H1 (cell line): Measurements from ENCODE around the gene LTN1. TPM values are rescaled to one million over a fixed set of nuclear protein-coding genes. Genes with fewer than 3 reads are reported as not detected.

ENCODE experiments used
- CTCF ChIA-PET: fragments of 300-600 bp; sonication (Branson Sonifier 250); formaldehyde crosslinking; loops from one replicate; lab custom pipeline; 2021; ENCODE audit not compliant: partially characterized antibody; lab: Charles Lee
- POLR2A ChIA-PET: fragments of 300-600 bp; sonication (Branson Sonifier 250); formaldehyde crosslinking; loops from one replicate; lab custom pipeline; 2021; ENCODE audit warnings: inconsistent platforms; ENCODE audit not compliant: partially characterized antibody; lab: Charles Lee
- DNase-seq, 2 experiments: peaks; one replicate each; pipeline versions ENCODE4 v3.0.0 to v3.0.0-alpha.2; 2010 to 2022; ENCODE audit warnings: low spot score in 2 of 2, low read depth in 1 of 2, mixed read lengths in 1 of 2
- FAIRE-seq: peaks from 2 replicates; lab custom pipeline; 2011; peaks lifted over from hg19 to GRCh38; lab: Jason Lieb, UNC
- H2AFZ ChIP-seq: 2 replicates; pipeline ENCODE4 v1.8.1; 2012; ENCODE audit warnings: low read length, inconsistent platforms
- H2AK5ac ChIP-seq: 2 replicates; pipeline ENCODE4 v1.6.1; 2013; ENCODE audit warnings: low read depth, low read length
- H2BK120ac ChIP-seq: replicated peaks from 2 replicates; pipeline ENCODE3; 2013; ENCODE audit warnings: low read depth, low read length, inconsistent platforms
- H2BK12ac ChIP-seq: 2 replicates; pipeline ENCODE4 v1.6.1; 2013; ENCODE audit warnings: low read depth, low read length
- H2BK15ac ChIP-seq: 2 replicates; pipeline ENCODE4 v1.6.1; 2013; ENCODE audit warnings: low read length
- H2BK20ac ChIP-seq: 2 replicates; pipeline ENCODE4 v1.6.1; 2013; ENCODE audit warnings: low read length
- H2BK5ac ChIP-seq: 2 replicates; pipeline ENCODE4 v1.6.1; 2013; ENCODE audit warnings: low read depth, low read length
- H3K14ac ChIP-seq: 2 replicates; pipeline ENCODE4 v1.6.1; 2013; ENCODE audit warnings: inconsistent platforms; ENCODE audit not compliant: insufficient read length
- H3K18ac ChIP-seq: 2 replicates; pipeline ENCODE4 v1.6.1; 2013; ENCODE audit warnings: low read length; ENCODE audit errors: extremely low read depth
- H3K23ac ChIP-seq: 2 replicates; pipeline ENCODE4 v1.6.1; 2013; ENCODE audit warnings: inconsistent platforms; ENCODE audit not compliant: insufficient read length
- H3K23me2 ChIP-seq: 2 replicates; pipeline ENCODE4 v1.6.1; 2013; ENCODE audit warnings: low read depth, low read length
- H3K27ac ChIP-seq: 2 replicates; pipeline ENCODE4 v1.6.1; 2011; ENCODE audit warnings: low read depth, low read length, inconsistent platforms
- H3K27me3 ChIP-seq, 4 experiments: replicated peaks in 1 of 4; 1 replicate in 1 of 4; 2 replicates in 3 of 4; pipeline versions ENCODE4 v1.6.1 to v1.8.1; 2011 to 2013; ENCODE audit warnings: low read length in 3 of 4, mild to moderate bottlenecking in 3 of 4, inconsistent platforms in 2 of 4, mixed read lengths in 2 of 4, moderate library complexity in 1 of 4; ENCODE audit not compliant: control insufficient read depth in 3 of 4, insufficient read depth in 3 of 4; ENCODE audit errors: extremely low read depth in 1 of 4
- H3K36me3 ChIP-seq, 4 experiments: 2 replicates each; pipeline versions ENCODE4 v1.6.1 to v1.8.1; 2011 to 2013; ENCODE audit warnings: mild to moderate bottlenecking in 4 of 4, low read length in 3 of 4, moderate library complexity in 2 of 4, control low read depth in 1 of 4, inconsistent platforms in 1 of 4; ENCODE audit not compliant: insufficient read depth in 4 of 4, control insufficient read depth in 2 of 4
- H3K4ac ChIP-seq: replicated peaks from 2 replicates; pipeline ENCODE3; 2013; ENCODE audit warnings: low read length, low read depth, mixed read lengths, inconsistent platforms; ENCODE audit not compliant: insufficient read length
- H3K4me1 ChIP-seq, 4 experiments: replicated peaks in 1 of 4; 1 replicate in 1 of 4; 2 replicates in 3 of 4; pipeline versions ENCODE4 v1.6.1 to v1.8.1; 2011 to 2013; ENCODE audit warnings: low read length in 3 of 4, inconsistent platforms in 2 of 4, mixed read lengths in 1 of 4; ENCODE audit not compliant: insufficient read depth in 4 of 4, control insufficient read depth in 3 of 4
- H3K4me2 ChIP-seq, 2 experiments: 2 replicates each; pipeline versions ENCODE4 v1.6.1 to v1.8.1; 2011 to 2013; ENCODE audit warnings: low read depth in 2 of 2, low read length in 2 of 2, control low read depth in 1 of 2, inconsistent platforms in 1 of 2, mild to moderate bottlenecking in 1 of 2; ENCODE audit not compliant: insufficient read depth in 1 of 2
- H3K4me3 ChIP-seq, 4 experiments: fragments of 200-600, 300-600 bp in 1 of 4; sonication (generic), shearing (Covaris generic), sonication (Bioruptor Twin) in 1 of 4; 2 replicates each; pipeline versions ENCODE4 v1.5.1 to v1.8.1; 2011 to 2016; ENCODE audit warnings: low read length in 4 of 4, low read depth in 3 of 4, control low read depth in 2 of 4, inconsistent platforms in 2 of 4, mild to moderate bottlenecking in 2 of 4, mixed read lengths in 1 of 4, moderate library complexity in 1 of 4; ENCODE audit not compliant: insufficient read depth in 2 of 4; ENCODE audit errors: extremely low read depth in 1 of 4
- H3K56ac ChIP-seq: replicated peaks from 2 replicates; pipeline ENCODE3; 2013; ENCODE audit warnings: low read depth, mild to moderate bottlenecking, mixed read lengths, low read length, inconsistent platforms; ENCODE audit not compliant: insufficient read length
- H3K79me1 ChIP-seq: 2 replicates; pipeline ENCODE4 v1.6.1; 2013; ENCODE audit warnings: low read depth, low read length, control low read depth
- H3K79me2 ChIP-seq, 2 experiments: 2 replicates each; pipeline versions ENCODE4 v1.6.1 to v1.8.1; 2012 to 2013; ENCODE audit warnings: low read length in 2 of 2, mild to moderate bottlenecking in 2 of 2, inconsistent platforms in 1 of 2; ENCODE audit not compliant: insufficient read depth in 2 of 2, control insufficient read depth in 1 of 2
- H3K9ac ChIP-seq, 4 experiments: replicated peaks in 1 of 4; 1 replicate in 1 of 4; 2 replicates in 3 of 4; pipeline versions ENCODE4 v1.6.1 to v1.8.1; 2011 to 2013; ENCODE audit warnings: low read depth in 3 of 4, low read length in 3 of 4, control low read depth in 2 of 4, mild to moderate bottlenecking in 2 of 4, moderate library complexity in 2 of 4, inconsistent platforms in 1 of 4; ENCODE audit errors: extremely low read depth in 1 of 4
- H3K9me3 ChIP-seq, 2 experiments: 2 replicates each; pipeline versions ENCODE4 v1.6.1 to v1.8.1; 2012 to 2013; ENCODE audit warnings: mild to moderate bottlenecking in 2 of 2, moderate library complexity in 2 of 2, control low read depth in 1 of 2, inconsistent platforms in 1 of 2, low read depth in 1 of 2, low read length in 1 of 2, mixed read lengths in 1 of 2; ENCODE audit not compliant: insufficient read depth in 2 of 2
- H4K20me1 ChIP-seq, 2 experiments: replicated peaks in 1 of 2; 2 replicates each; pipeline versions ENCODE3 to v1.8.1; 2011 to 2013; ENCODE audit warnings: inconsistent platforms in 2 of 2, low read length in 2 of 2, mild to moderate bottlenecking in 1 of 2; ENCODE audit not compliant: insufficient read depth in 2 of 2, control insufficient read depth in 1 of 2
- H4K5ac ChIP-seq: 2 replicates; pipeline ENCODE4 v1.6.1; 2013; ENCODE audit warnings: low read length, low read depth, mixed read lengths, inconsistent platforms; ENCODE audit not compliant: insufficient read length
- H4K8ac ChIP-seq: 2 replicates; pipeline ENCODE4 v1.8.0; 2013; ENCODE audit warnings: mild to moderate bottlenecking, moderate library complexity, low read length, inconsistent platforms; ENCODE audit not compliant: insufficient read depth; ENCODE audit errors: extremely low read depth
- H4K91ac ChIP-seq: replicated peaks from 2 replicates; pipeline ENCODE3; 2013; ENCODE audit warnings: low read length, mixed read lengths, inconsistent platforms; ENCODE audit not compliant: insufficient read length
- ASH2L ChIP-seq: fragments of 200-600, 300-600 bp; sonication (generic); IDR thresholded peaks from one replicate; pipeline ENCODE4 v1.7.1; 2017; ENCODE audit warnings: low read length
- ATF2 ChIP-seq: IDR thresholded peaks from 2 replicates; pipeline ENCODE4 v1.6.1; 2012; ENCODE audit warnings: low read length, inconsistent platforms
- BACH1 ChIP-seq: IDR thresholded peaks from 2 replicates; pipeline ENCODE4 v1.6.1; 2012; ENCODE audit warnings: low read length, improper control_type of control experiment
- BRCA1 ChIP-seq: IDR thresholded peaks from 2 replicates; pipeline ENCODE4 v1.6.1; 2012; ENCODE audit warnings: low read depth, low read length, improper control_type of control experiment
- HDAC2 ChIP-seq, 2 experiments: fragments of 300-600 bp in 1 of 2; sonication (generic) in 1 of 2; IDR thresholded peaks; 2 replicates each; pipeline ENCODE4 v1.6.1; 2011 to 2012; ENCODE audit warnings: low read depth in 2 of 2, low read length in 2 of 2, mild to moderate bottlenecking in 2 of 2, moderate library complexity in 2 of 2, borderline replicate concordance in 1 of 2, inconsistent platforms in 1 of 2
- HDAC6 ChIP-seq: IDR thresholded peaks from one replicate; pipeline ENCODE4 v1.7.1; 2012; ENCODE audit warnings: low read depth, mild to moderate bottlenecking, inconsistent platforms, low read length, moderate library complexity
- JUN ChIP-seq: IDR thresholded peaks from 2 replicates; pipeline ENCODE4 v1.6.1; 2011; ENCODE audit warnings: low read depth, mild to moderate bottlenecking, improper control_type of control experiment, low read length
- MAX ChIP-seq: IDR thresholded peaks from 2 replicates; pipeline ENCODE4 v1.6.1; 2012; ENCODE audit warnings: inconsistent platforms
- NRF1 ChIP-seq: IDR thresholded peaks from 2 replicates; pipeline ENCODE4 v1.6.1; 2011; ENCODE audit warnings: mild to moderate bottlenecking, low read depth, low read length, improper control_type of control experiment
- RAD21 ChIP-seq, 2 experiments: IDR thresholded peaks in 1 of 2; conservative IDR thresholded peaks in 1 of 2; 2 replicates each; pipeline ENCODE4 v1.6.1; 2011; ENCODE audit warnings: low read depth in 2 of 2, low read length in 2 of 2, improper control_type of control experiment in 1 of 2, inconsistent platforms in 1 of 2, mild to moderate bottlenecking in 1 of 2, moderate library complexity in 1 of 2
- SP4 ChIP-seq: IDR thresholded peaks from 2 replicates; pipeline ENCODE4 v1.6.1; 2012; ENCODE audit warnings: low read length, inconsistent platforms
- WGBS, 2 experiments: shearing (Covaris generic) in 1 of 2; methylation state at CpG; one replicate each; pipeline versions ENCODE4 v1.1.6 to v1.1.7; 2013 to 2015; ENCODE audit warnings: low lambda C conversion rate in 2 of 2, mixed read lengths in 2 of 2, inconsistent platforms in 1 of 2, low coverage in 1 of 2, missing lambda C conversion rate in 1 of 2; ENCODE audit not compliant: insufficient replicate concordance in 2 of 2, insufficient coverage in 1 of 2, insufficient read length in 1 of 2; ENCODE audit errors: extremely low coverage in 1 of 2, missing lambda C conversion rate in 1 of 2; 5-methylcytosine and 5-hydroxymethylcytosine counted together
- polyA plus RNA-seq, 7 experiments: library from polyadenylated mRNA; depleted of rRNA in 3 of 7; stranded (reverse) in 5 of 7; unstranded in 2 of 7; fragments of >200 nt in 5 of 7; fragments of 200-250 nt in 2 of 7; gene quantifications; 1 replicate in 5 of 7; 2 replicates in 1 of 7; 4 replicates in 1 of 7; pipeline versions ENCODE4 v1.2.1 to v1.2.3, GENCODE V29; 2011 to 2013; ENCODE audit warnings: missing spikeins in 2 of 7, mixed read lengths in 2 of 7
- total RNA-seq: library from RNA; stranded (reverse); fragmentation: NEBNext Ultra II Directional; extraction: Animal tissue kit (Norgen Biotek cat#: 25700); gene quantifications from 2 replicates; pipeline ENCODE4 v1.2.1, GENCODE V29; 2021

The LTN1 gene
- total and polyA plus RNA-seq, 2 of the 8 experiments (the other 6 are each of a cell fraction or from before 2014, with no cell fraction given) = 3.2 to 23.5 TPM

- no peak overlapping the region for H4K5ac ChIP-seq
- no peaks in the 10 kb centered on the region for H3K27me3 ChIP-seq
- ChIA-PET CTCF (interaction anchor here (0.7 to 1.0 kb wide), 2 partner anchors 11 to 27 kb away, joined by 3 read pairs; no protein-coding TSS in a partner anchor), POLR2A (no interaction called here)
- no peaks in the 10 kb centered on the region for H4K20me1 ChIP-seq
- no peak overlapping the region for H2BK20ac ChIP-seq
- no peak overlapping the region for H4K8ac ChIP-seq
- no peak overlapping the region for H2BK15ac ChIP-seq
- FAIRE-seq (no peak), DNase-seq (no peak)
- H2BK5ac ChIP-seq = no peak overlapping the region
- no peaks in the 10 kb centered on the region for H3K79me2 ChIP-seq
- no peaks in the 10 kb centered on the region for H3K4me1 ChIP-seq
- H3K4me3 ChIP-seq = no peak overlapping the region
- no peak overlapping the region for H2BK120ac ChIP-seq
- no peak overlapping the region for H2BK12ac ChIP-seq
- 95 to 100% methylated on average over 1 to 4 of the region's 4 CpGs for WGBS, 2 experiments
- no peak overlapping the region for H3K4me2 ChIP-seq
- H3K36me3 ChIP-seq = no peaks in the 10 kb centered on the region
- H3K9me3 ChIP-seq = no peaks in the 10 kb centered on the region
- H3K18ac ChIP-seq = no peak overlapping the region
- H3K27ac ChIP-seq = no peak overlapping the region
- H2AFZ ChIP-seq = no peak overlapping the region
- H3K9ac ChIP-seq = peak overlapping the region in 1 of 4 experiments; percentile 34; a peak in 1 of 7 replicates
- H3K79me1 ChIP-seq = no peaks in the 10 kb centered on the region
- no peak overlapping the region for H3K23ac ChIP-seq
- no peak overlapping the region for H3K14ac ChIP-seq
- no peak overlapping the region for H2AK5ac ChIP-seq
- no peak overlapping the region for H4K91ac ChIP-seq
- no peak overlapping the region for H3K56ac ChIP-seq
- H3K23me2 ChIP-seq = no peaks in the 10 kb centered on the region
- no peak overlapping the region for H3K4ac ChIP-seq
- TF ChIP-seq NRF1 = no peak
- TF ChIP-seq BACH1 = no peak
- TF ChIP-seq RAD21 (IDR thresholded peaks at IDR 0.05 in 1 of 2, conservative IDR thresholded peaks at IDR 0.05 in 1 of 2; ENCODE audit: low read depth in 2 of 2, low read length in 2 of 2) = no peak
- TF ChIP-seq SP4 = no peak
- no peak for TF ChIP-seq ASH2L
- no peak for TF ChIP-seq ATF2
- no peak for TF ChIP-seq JUN
- no peak for TF ChIP-seq HDAC6
- no peak for TF ChIP-seq BRCA1
- TF ChIP-seq MAX = no peak
- TF ChIP-seq HDAC2 (IDR thresholded peaks at IDR 0.05; ENCODE audit: borderline replicate concordance in 1 of 2, low read depth in 2 of 2, low read length in 2 of 2) = no peak
Measured at GRCh38 chr21:28916150-28916893, 76.4 kb downstream of the LTN1 start.
